H1 (cell line): Measurements from ENCODE around the gene SERGEF. TPM values are rescaled to one million over a fixed set of nuclear protein-coding genes. Genes with fewer than 3 reads are reported as not detected.

Experiments
- CTCF ChIA-PET: fragments of 300-600 bp; sonication (Branson Sonifier 250); formaldehyde crosslinking; loops from one replicate; lab custom pipeline; 2021; ENCODE audit not compliant: partially characterized antibody; lab: Charles Lee
- POLR2A ChIA-PET: fragments of 300-600 bp; sonication (Branson Sonifier 250); formaldehyde crosslinking; loops from one replicate; lab custom pipeline; 2021; ENCODE audit warnings: inconsistent platforms; ENCODE audit not compliant: partially characterized antibody; lab: Charles Lee
- DNase-seq, 2 experiments: peaks; one replicate each; pipeline versions ENCODE4 v3.0.0 to v3.0.0-alpha.2; 2010 to 2022; ENCODE audit warnings: low spot score in 2 of 2, low read depth in 1 of 2, mixed read lengths in 1 of 2
- FAIRE-seq: peaks from 2 replicates; lab custom pipeline; 2011; peaks lifted over from hg19 to GRCh38; lab: Jason Lieb, UNC
- H2AFZ ChIP-seq: 2 replicates; pipeline ENCODE4 v1.8.1; 2012; ENCODE audit warnings: low read length, inconsistent platforms
- H2AK5ac ChIP-seq: 2 replicates; pipeline ENCODE4 v1.6.1; 2013; ENCODE audit warnings: low read depth, low read length
- H2BK120ac ChIP-seq: replicated peaks from 2 replicates; pipeline ENCODE3; 2013; ENCODE audit warnings: low read depth, low read length, inconsistent platforms
- H2BK12ac ChIP-seq: 2 replicates; pipeline ENCODE4 v1.6.1; 2013; ENCODE audit warnings: low read depth, low read length
- H2BK15ac ChIP-seq: 2 replicates; pipeline ENCODE4 v1.6.1; 2013; ENCODE audit warnings: low read length
- H2BK20ac ChIP-seq: 2 replicates; pipeline ENCODE4 v1.6.1; 2013; ENCODE audit warnings: low read length
- H2BK5ac ChIP-seq: 2 replicates; pipeline ENCODE4 v1.6.1; 2013; ENCODE audit warnings: low read depth, low read length
- H3K14ac ChIP-seq: 2 replicates; pipeline ENCODE4 v1.6.1; 2013; ENCODE audit warnings: inconsistent platforms; ENCODE audit not compliant: insufficient read length
- H3K18ac ChIP-seq: 2 replicates; pipeline ENCODE4 v1.6.1; 2013; ENCODE audit warnings: low read length; ENCODE audit errors: extremely low read depth
- H3K23ac ChIP-seq: 2 replicates; pipeline ENCODE4 v1.6.1; 2013; ENCODE audit warnings: inconsistent platforms; ENCODE audit not compliant: insufficient read length
- H3K23me2 ChIP-seq: 2 replicates; pipeline ENCODE4 v1.6.1; 2013; ENCODE audit warnings: low read depth, low read length
- H3K27ac ChIP-seq: 2 replicates; pipeline ENCODE4 v1.6.1; 2011; ENCODE audit warnings: low read depth, low read length, inconsistent platforms
- H3K27me3 ChIP-seq, 4 experiments: replicated peaks in 1 of 4; 1 replicate in 1 of 4; 2 replicates in 3 of 4; pipeline versions ENCODE4 v1.6.1 to v1.8.1; 2011 to 2013; ENCODE audit warnings: low read length in 3 of 4, mild to moderate bottlenecking in 3 of 4, inconsistent platforms in 2 of 4, mixed read lengths in 2 of 4, moderate library complexity in 1 of 4; ENCODE audit not compliant: control insufficient read depth in 3 of 4, insufficient read depth in 3 of 4; ENCODE audit errors: extremely low read depth in 1 of 4
- H3K36me3 ChIP-seq, 4 experiments: 2 replicates each; pipeline versions ENCODE4 v1.6.1 to v1.8.1; 2011 to 2013; ENCODE audit warnings: mild to moderate bottlenecking in 4 of 4, low read length in 3 of 4, moderate library complexity in 2 of 4, control low read depth in 1 of 4, inconsistent platforms in 1 of 4; ENCODE audit not compliant: insufficient read depth in 4 of 4, control insufficient read depth in 2 of 4
- H3K4ac ChIP-seq: replicated peaks from 2 replicates; pipeline ENCODE3; 2013; ENCODE audit warnings: low read length, low read depth, mixed read lengths, inconsistent platforms; ENCODE audit not compliant: insufficient read length
- H3K4me1 ChIP-seq, 4 experiments: replicated peaks in 1 of 4; 1 replicate in 1 of 4; 2 replicates in 3 of 4; pipeline versions ENCODE4 v1.6.1 to v1.8.1; 2011 to 2013; ENCODE audit warnings: low read length in 3 of 4, inconsistent platforms in 2 of 4, mixed read lengths in 1 of 4; ENCODE audit not compliant: insufficient read depth in 4 of 4, control insufficient read depth in 3 of 4
- H3K4me2 ChIP-seq, 2 experiments: 2 replicates each; pipeline versions ENCODE4 v1.6.1 to v1.8.1; 2011 to 2013; ENCODE audit warnings: low read depth in 2 of 2, low read length in 2 of 2, control low read depth in 1 of 2, inconsistent platforms in 1 of 2, mild to moderate bottlenecking in 1 of 2; ENCODE audit not compliant: insufficient read depth in 1 of 2
- H3K4me3 ChIP-seq, 4 experiments: fragments of 200-600, 300-600 bp in 1 of 4; sonication (generic), shearing (Covaris generic), sonication (Bioruptor Twin) in 1 of 4; 2 replicates each; pipeline versions ENCODE4 v1.5.1 to v1.8.1; 2011 to 2016; ENCODE audit warnings: low read length in 4 of 4, low read depth in 3 of 4, control low read depth in 2 of 4, inconsistent platforms in 2 of 4, mild to moderate bottlenecking in 2 of 4, mixed read lengths in 1 of 4, moderate library complexity in 1 of 4; ENCODE audit not compliant: insufficient read depth in 2 of 4; ENCODE audit errors: extremely low read depth in 1 of 4
- H3K56ac ChIP-seq: replicated peaks from 2 replicates; pipeline ENCODE3; 2013; ENCODE audit warnings: low read depth, mild to moderate bottlenecking, mixed read lengths, low read length, inconsistent platforms; ENCODE audit not compliant: insufficient read length
- H3K79me1 ChIP-seq: 2 replicates; pipeline ENCODE4 v1.6.1; 2013; ENCODE audit warnings: low read depth, low read length, control low read depth
- H3K79me2 ChIP-seq, 2 experiments: 2 replicates each; pipeline versions ENCODE4 v1.6.1 to v1.8.1; 2012 to 2013; ENCODE audit warnings: low read length in 2 of 2, mild to moderate bottlenecking in 2 of 2, inconsistent platforms in 1 of 2; ENCODE audit not compliant: insufficient read depth in 2 of 2, control insufficient read depth in 1 of 2
- H3K9ac ChIP-seq, 4 experiments: replicated peaks in 1 of 4; 1 replicate in 1 of 4; 2 replicates in 3 of 4; pipeline versions ENCODE4 v1.6.1 to v1.8.1; 2011 to 2013; ENCODE audit warnings: low read depth in 3 of 4, low read length in 3 of 4, control low read depth in 2 of 4, mild to moderate bottlenecking in 2 of 4, moderate library complexity in 2 of 4, inconsistent platforms in 1 of 4; ENCODE audit errors: extremely low read depth in 1 of 4
- H3K9me3 ChIP-seq, 2 experiments: 2 replicates each; pipeline versions ENCODE4 v1.6.1 to v1.8.1; 2012 to 2013; ENCODE audit warnings: mild to moderate bottlenecking in 2 of 2, moderate library complexity in 2 of 2, control low read depth in 1 of 2, inconsistent platforms in 1 of 2, low read depth in 1 of 2, low read length in 1 of 2, mixed read lengths in 1 of 2; ENCODE audit not compliant: insufficient read depth in 2 of 2
- H4K20me1 ChIP-seq, 2 experiments: replicated peaks in 1 of 2; 2 replicates each; pipeline versions ENCODE3 to v1.8.1; 2011 to 2013; ENCODE audit warnings: inconsistent platforms in 2 of 2, low read length in 2 of 2, mild to moderate bottlenecking in 1 of 2; ENCODE audit not compliant: insufficient read depth in 2 of 2, control insufficient read depth in 1 of 2
- H4K5ac ChIP-seq: 2 replicates; pipeline ENCODE4 v1.6.1; 2013; ENCODE audit warnings: low read length, low read depth, mixed read lengths, inconsistent platforms; ENCODE audit not compliant: insufficient read length
- H4K8ac ChIP-seq: 2 replicates; pipeline ENCODE4 v1.8.0; 2013; ENCODE audit warnings: mild to moderate bottlenecking, moderate library complexity, low read length, inconsistent platforms; ENCODE audit not compliant: insufficient read depth; ENCODE audit errors: extremely low read depth
- H4K91ac ChIP-seq: replicated peaks from 2 replicates; pipeline ENCODE3; 2013; ENCODE audit warnings: low read length, mixed read lengths, inconsistent platforms; ENCODE audit not compliant: insufficient read length
- ATF2 ChIP-seq: IDR thresholded peaks from 2 replicates; pipeline ENCODE4 v1.6.1; 2012; ENCODE audit warnings: low read length, inconsistent platforms
- BCL11A ChIP-seq, 2 experiments: IDR thresholded peaks; one replicate each; pipeline ENCODE4 v1.6.1; 2011; ENCODE audit warnings: low read depth in 2 of 2, low read length in 2 of 2, mild to moderate bottlenecking in 2 of 2
- GTF2F1 ChIP-seq: IDR thresholded peaks from 2 replicates; pipeline ENCODE4 v1.6.1; 2012; ENCODE audit warnings: low read depth, low read length, improper control_type of control experiment, borderline replicate concordance
- KDM4A ChIP-seq: IDR thresholded peaks from one replicate; pipeline ENCODE4 v1.7.1; 2012; ENCODE audit warnings: low read depth, mild to moderate bottlenecking, moderate library complexity, low read length, inconsistent platforms; ENCODE audit not compliant: severe bottlenecking
- POU5F1 ChIP-seq: IDR thresholded peaks from 2 replicates; pipeline ENCODE4 v1.6.1; 2011; ENCODE audit warnings: low read depth, mild to moderate bottlenecking, low read length, moderate library complexity
- RXRA ChIP-seq: IDR thresholded peaks from 2 replicates; pipeline ENCODE4 v1.6.1; 2011; ENCODE audit warnings: low read depth, mild to moderate bottlenecking, low read length, moderate library complexity; ENCODE audit not compliant: insufficient read depth
- SAP30 ChIP-seq: fragments of 300-600 bp; sonication (generic); IDR thresholded peaks from 2 replicates; pipeline ENCODE4 v1.7.1; 2012; ENCODE audit warnings: low read length, moderate library complexity, mild to moderate bottlenecking, inconsistent platforms; ENCODE audit not compliant: insufficient read depth, insufficient replicate concordance
- SIX5 ChIP-seq: IDR thresholded peaks from 2 replicates; pipeline ENCODE4 v1.6.1; 2011; ENCODE audit warnings: mild to moderate bottlenecking, low read depth, low read length
- SP2 ChIP-seq: IDR thresholded peaks from 2 replicates; pipeline ENCODE4 v1.6.1; 2012; ENCODE audit warnings: mild to moderate bottlenecking, low read length, inconsistent platforms
- WGBS, 2 experiments: shearing (Covaris generic) in 1 of 2; methylation state at CpG; one replicate each; pipeline versions ENCODE4 v1.1.6 to v1.1.7; 2013 to 2015; ENCODE audit warnings: low lambda C conversion rate in 2 of 2, mixed read lengths in 2 of 2, inconsistent platforms in 1 of 2, low coverage in 1 of 2, missing lambda C conversion rate in 1 of 2; ENCODE audit not compliant: insufficient replicate concordance in 2 of 2, insufficient coverage in 1 of 2, insufficient read length in 1 of 2; ENCODE audit errors: extremely low coverage in 1 of 2, missing lambda C conversion rate in 1 of 2; 5-methylcytosine and 5-hydroxymethylcytosine counted together
- polyA plus RNA-seq, 7 experiments: library from polyadenylated mRNA; depleted of rRNA in 3 of 7; stranded (reverse) in 5 of 7; unstranded in 2 of 7; fragments of >200 nt in 5 of 7; fragments of 200-250 nt in 2 of 7; gene quantifications; 1 replicate in 5 of 7; 2 replicates in 1 of 7; 4 replicates in 1 of 7; pipeline versions ENCODE4 v1.2.1 to v1.2.3, GENCODE V29; 2011 to 2013; ENCODE audit warnings: missing spikeins in 2 of 7, mixed read lengths in 2 of 7
- total RNA-seq: library from RNA; stranded (reverse); fragmentation: NEBNext Ultra II Directional; extraction: Animal tissue kit (Norgen Biotek cat#: 25700); gene quantifications from 2 replicates; pipeline ENCODE4 v1.2.1, GENCODE V29; 2021
- TF ChIP-seq, protein P1 (sequence below): IDR thresholded peaks from 2 replicates; pipeline ENCODE4 v1.6.1; 2011; ENCODE audit warnings: low read length, improper control_type of control experiment

Gene SERGEF
- total and polyA plus RNA-seq, 2 of the 8 experiments (the other 6 are each of a cell fraction or from before 2014, with no cell fraction given): 16.6 to 28.8 TPM

DNA sequence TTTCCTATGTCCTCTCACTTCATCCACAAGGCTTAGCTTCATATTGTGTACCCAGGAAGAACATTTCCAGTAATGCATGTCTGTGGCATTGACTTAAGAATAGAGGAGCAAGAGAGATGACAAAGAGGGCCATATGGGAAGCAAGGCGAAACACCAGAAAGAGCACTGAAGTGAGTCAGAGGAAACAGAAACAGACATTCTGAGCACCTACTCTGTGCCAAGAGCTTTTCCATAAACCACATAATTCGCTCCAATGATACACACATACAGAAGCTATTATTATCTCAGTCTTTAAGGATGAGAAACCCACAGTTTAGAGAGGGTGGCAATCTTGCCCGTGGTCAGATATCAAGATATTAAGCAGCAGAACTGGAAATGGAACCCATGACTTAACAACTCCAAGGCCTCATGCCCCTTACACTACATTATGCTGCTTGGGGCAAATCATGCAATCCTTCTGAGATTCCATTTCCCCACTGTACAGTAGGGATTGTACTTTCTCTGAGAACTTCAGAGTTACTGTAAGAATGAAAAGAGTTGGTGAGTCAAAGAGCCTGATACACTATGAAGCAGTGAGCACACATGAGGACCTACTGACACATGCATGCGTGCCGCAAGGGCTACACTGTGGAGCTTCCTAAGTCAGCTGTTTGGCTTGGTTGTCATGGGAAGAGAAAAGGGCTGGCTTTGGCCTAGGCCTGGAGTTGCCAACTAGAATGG lies 151.7 kb downstream of the SERGEF start:
- no peaks in the 10 kb centered on the region for H3K36me3 ChIP-seq
- POLR2A ChIA-PET: no interaction called here
- H3K18ac ChIP-seq: no peak overlapping the region
- H3K9ac ChIP-seq: no peak overlapping the region; a peak in 1 of 7 replicates
- H3K23me2 ChIP-seq: no peaks in the 10 kb centered on the region
- FAIRE-seq (no peak), DNase-seq (no peak)
- H2AFZ ChIP-seq: no peak overlapping the region
- H2BK120ac ChIP-seq: no peak overlapping the region
- no peak overlapping the region for H4K5ac ChIP-seq
- no peak overlapping the region for H3K56ac ChIP-seq
- no peak overlapping the region for H3K4me2 ChIP-seq
- H3K27ac ChIP-seq: no peak overlapping the region
- no peaks in the 10 kb centered on the region for H4K20me1 ChIP-seq
- no peak overlapping the region for H3K4me3 ChIP-seq
- H3K23ac ChIP-seq: no peak overlapping the region
- H2BK15ac ChIP-seq: no peak overlapping the region
- H3K9me3 ChIP-seq: no peaks in the 10 kb centered on the region
- H3K27me3 ChIP-seq: no peaks in the 10 kb centered on the region
- H3K4me1 ChIP-seq: peaks cover 2 to 8% (median 5%) of the 10 kb centered on the region in 4 experiments; a peak in 5 of 7 replicates
- H2BK12ac ChIP-seq: no peak overlapping the region
- no peak overlapping the region for H2AK5ac ChIP-seq
- no peak overlapping the region for H4K8ac ChIP-seq
- no peak overlapping the region for H4K91ac ChIP-seq
- 93% methylated on average over 5 of the region's 5 CpGs; no CpG with 5 or more reads in 1 of the 2 experiments for WGBS, 2 experiments
- TF ChIP-seq SP2 (no peak), RXRA (no peak), ATF2 (no peak), GTF2F1 (no peak), POU5F1 (no peak), SIX5 (no peak), KDM4A (no peak), SAP30 (no peak), BCL11A (IDR thresholded peaks at IDR 0.05; ENCODE audit: low read depth in 2 of 2, low read length in 2 of 2) (no peak)
- TF ChIP-seq, protein P1, sequence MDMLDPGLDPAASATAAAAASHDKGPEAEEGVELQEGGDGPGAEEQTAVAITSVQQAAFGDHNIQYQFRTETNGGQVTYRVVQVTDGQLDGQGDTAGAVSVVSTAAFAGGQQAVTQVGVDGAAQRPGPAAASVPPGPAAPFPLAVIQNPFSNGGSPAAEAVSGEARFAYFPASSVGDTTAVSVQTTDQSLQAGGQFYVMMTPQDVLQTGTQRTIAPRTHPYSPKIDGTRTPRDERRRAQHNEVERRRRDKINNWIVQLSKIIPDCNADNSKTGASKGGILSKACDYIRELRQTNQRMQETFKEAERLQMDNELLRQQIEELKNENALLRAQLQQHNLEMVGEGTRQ: no peak
- TF ChIP-seq, all 59 proteins: peak for 0
- Histone ChIP-seq H3K79me2 (no peaks in the 10 kb centered on the region), H3K4ac (no peak overlapping the region), H2BK20ac (no peak overlapping the region), H2BK5ac (no peak overlapping the region), H3K14ac (no peak overlapping the region), H3K79me1 (no peaks in the 10 kb centered on the region)
- CTCF ChIA-PET: interaction anchor here (0.6 to 8.1 kb wide), 16 partner anchors 7 to 141 kb away, joined by 3 to 184 read pairs (median 8); no protein-coding TSS in a partner anchor
